ENCODE data around the gene PWWP2A.
"Not testable (repeated sequence)": the region's sequence is repeated elsewhere in the genome, so short reads cannot be mapped to it uniquely, and the experiment has no call there.

The PWWP2A gene

GRCh38 chr5:160076997-160077396, 42.3 kb downstream of the PWWP2A start:
- DNase-seq (ENCODE audit: low read depth in 2 of 2) = no peak

DNA sequence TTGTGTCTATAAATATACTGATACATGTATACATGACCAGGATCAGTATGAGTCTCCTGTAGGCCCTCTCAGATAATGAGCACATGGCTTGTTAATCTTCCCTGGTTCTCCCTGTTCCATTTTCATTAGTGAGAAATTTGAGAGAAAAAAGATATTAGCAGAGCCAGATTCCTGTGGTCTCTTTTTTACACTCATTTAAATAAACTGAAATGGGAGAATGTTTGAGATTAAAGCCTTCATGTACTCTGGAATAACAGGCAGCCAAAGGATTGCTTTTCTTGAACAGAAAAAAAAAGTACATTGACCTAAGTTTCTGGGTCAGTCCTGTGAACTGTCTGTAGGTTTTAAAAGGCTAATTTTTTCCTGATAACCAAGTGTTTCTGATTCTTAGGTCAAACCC, 44.2 kb downstream of the PWWP2A start:
- no peak for DNase-seq (ENCODE audit: low read depth in 2 of 2)

DNA sequence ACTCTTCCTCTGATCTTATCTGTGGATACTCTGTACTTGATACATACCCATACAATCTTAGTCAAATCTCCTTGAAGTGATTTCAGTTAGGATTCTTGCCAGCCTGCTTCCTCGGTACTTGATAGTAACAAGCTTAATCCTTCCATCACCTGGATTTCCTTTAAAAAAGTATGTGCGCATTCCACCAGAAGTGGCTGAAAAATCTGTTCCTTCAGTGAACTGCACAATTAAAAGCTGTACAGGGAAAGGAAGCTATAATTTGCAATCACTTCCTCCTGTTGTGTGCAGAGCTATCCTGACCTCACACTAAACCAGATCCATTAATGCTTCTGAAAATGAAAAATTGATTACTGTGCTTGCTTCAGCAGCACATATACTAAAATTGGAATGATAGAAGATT, 47.3 kb downstream of the PWWP2A start:
- DNase-seq (ENCODE audit: low read depth in 2 of 2) = no peak

- no peak for DNase-seq (ENCODE audit: low read depth in 2 of 2)
These were observed 47.7 kb downstream of the PWWP2A start for GRCh38 chr5:160071516-160071915.

GRCh38 chr5:160069120-160069519, 50.1 kb downstream of the PWWP2A start:
- DNase-seq (ENCODE audit: low read depth in 2 of 2) = not testable (repeated sequence)

GRCh38 chr5:160064995-160065614, 54.1 kb downstream of the PWWP2A start:
- DNase-seq (ENCODE audit: low read depth in 2 of 2) = no peak

- DNase-seq (ENCODE audit: low read depth in 2 of 2) = no peak
These were observed 54.8 kb downstream of the PWWP2A start for GRCh38 chr5:160064417-160064810.

- no peak for DNase-seq (ENCODE audit: low read depth in 2 of 2)
These were observed 57.5 kb downstream of the PWWP2A start for GRCh38 chr5:160061770-160062169.

GRCh38 chr5:160060001-160060400, 59.2 kb downstream of the PWWP2A start:
- no peak for DNase-seq (ENCODE audit: low read depth in 2 of 2)

DNA sequence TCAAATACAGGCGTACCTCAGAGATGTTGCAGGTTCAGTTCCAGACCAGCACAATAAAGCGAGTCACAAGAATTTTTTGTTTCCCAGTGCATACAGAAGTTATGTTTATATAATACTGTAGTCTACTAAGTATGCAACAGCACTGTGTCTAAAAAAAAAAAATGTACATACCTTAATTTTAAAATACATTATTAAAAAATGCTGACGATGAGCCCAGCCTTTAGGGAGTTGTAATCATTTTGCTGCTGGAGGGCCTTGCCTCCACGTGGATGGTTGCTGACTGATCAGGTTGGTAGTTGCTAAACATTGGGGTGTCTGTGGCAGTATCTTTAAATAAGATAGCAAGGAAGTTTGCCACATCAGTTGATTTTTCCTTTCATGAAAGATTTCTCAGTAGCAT, 62.0 kb downstream of the PWWP2A start:
- no peak for DNase-seq (ENCODE audit: low read depth in 2 of 2)

DNA sequence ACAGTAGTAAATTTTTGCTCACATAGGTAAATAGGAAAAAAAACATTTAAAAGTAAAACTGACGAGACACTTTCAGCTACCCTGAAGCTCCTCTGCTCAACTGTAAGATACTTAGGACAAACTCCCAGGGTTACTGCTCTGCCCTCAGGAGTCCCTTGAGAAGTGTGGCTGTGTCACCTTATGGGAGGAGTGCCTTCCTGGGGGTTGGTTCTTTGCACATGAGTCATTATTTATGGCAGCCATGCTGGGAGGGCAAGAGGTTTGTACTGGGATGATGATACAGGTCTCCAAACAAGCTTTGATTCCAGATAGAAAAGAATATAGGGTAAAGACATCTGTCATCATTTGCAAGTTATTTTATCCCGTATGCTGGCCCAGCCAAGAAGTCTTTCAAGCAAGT, 64.4 kb downstream of the PWWP2A start:
- DNase-seq (ENCODE audit: low read depth in 2 of 2) = no peak

- no peak for DNase-seq (ENCODE audit: low read depth in 2 of 2)
These were observed 65.2 kb downstream of the PWWP2A start for GRCh38 chr5:160054047-160054446.

GRCh38 chr5:160049099-160049498, 70.2 kb downstream of the PWWP2A start:
- no peak for DNase-seq (ENCODE audit: low read depth in 2 of 2)

- no peak for DNase-seq (ENCODE audit: low read depth in 2 of 2)
These were observed 71.1 kb downstream of the PWWP2A start for GRCh38 chr5:160048131-160048530.

DNA sequence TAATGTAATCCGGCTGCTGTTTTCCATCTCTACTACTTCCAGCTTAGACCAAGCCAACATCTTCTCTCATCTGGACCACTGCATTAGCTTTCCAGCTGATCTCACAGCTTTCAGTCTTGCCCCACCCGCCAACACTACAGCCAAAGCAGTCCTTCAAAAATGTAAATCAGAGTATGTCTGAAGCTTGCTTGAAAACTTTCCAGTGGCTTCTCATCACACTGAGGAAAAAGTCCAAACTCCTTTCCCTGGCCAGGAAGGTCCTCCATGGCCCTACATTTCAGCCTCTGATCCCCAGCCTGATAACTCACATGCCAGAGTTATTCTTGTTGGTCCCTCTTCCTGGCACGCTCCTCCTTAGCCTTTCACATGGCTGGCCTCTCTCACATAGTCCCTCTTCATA, 71.8 kb downstream of the PWWP2A start:
- no peak for DNase-seq (ENCODE audit: low read depth in 2 of 2)

- DNase-seq (ENCODE audit: low read depth in 2 of 2) = no peak
These were observed 74.3 kb downstream of the PWWP2A start for GRCh38 chr5:160044967-160045366.

GRCh38 chr5:160044391-160044804, 74.9 kb downstream of the PWWP2A start:
- DNase-seq (ENCODE audit: low read depth in 2 of 2) = no peak

DNA sequence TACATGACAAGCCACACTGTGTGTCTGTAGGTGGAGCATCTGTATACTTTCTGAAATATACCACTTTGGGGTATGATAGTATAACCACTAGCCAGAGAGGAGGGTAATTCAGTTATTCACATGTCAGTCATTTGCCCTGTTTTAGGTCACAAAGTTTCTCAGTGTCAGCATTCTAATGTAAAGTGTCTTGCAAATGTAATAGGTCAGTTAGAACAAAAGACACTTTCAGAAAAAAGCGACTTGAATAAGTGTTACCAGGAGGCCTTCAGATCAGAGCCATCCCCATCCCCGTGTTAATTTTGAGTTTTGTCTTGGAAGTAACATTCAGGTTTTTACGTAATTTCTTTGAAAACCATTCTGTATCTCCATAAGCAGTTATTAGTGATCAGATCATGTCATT, 76.6 kb downstream of the PWWP2A start:
- no peak for DNase-seq (ENCODE audit: low read depth in 2 of 2)
